ENCODE measurements around the gene PGS1. TPM values are rescaled to one million over a fixed set of nuclear protein-coding genes. Genes with fewer than 3 reads are reported as not detected.

Gene PGS1
- total RNA-seq, 1 donor from 2014 or later: 9.1 TPM

- no peak for DNase-seq (ENCODE audit: low spot score)
- no peak for ATAC-seq
Observed at GRCh38 chr17:78406920-78407319, 28.5 kb downstream of the PGS1 start.

GRCh38 chr17:78407387-78408000 lies 29.0 kb downstream of the PGS1 start:
- DNase-seq (ENCODE audit: low spot score) (no peak), ATAC-seq (no peak)

- ATAC-seq (no peak), DNase-seq (ENCODE audit: low spot score) (no peak)
Observed at GRCh38 chr17:78408476-78409050, 30.1 kb downstream of the PGS1 start.

- peak; percentile 63 for ATAC-seq
- DNase-seq (ENCODE audit: low spot score): peak; percentile 67
Observed at GRCh38 chr17:78409191-78409928, 30.9 kb downstream of the PGS1 start.

- DNase-seq (ENCODE audit: low spot score) (no peak), ATAC-seq (peak; percentile 58)
Observed at GRCh38 chr17:78411241-78411857, 32.9 kb downstream of the PGS1 start.

- no peak for DNase-seq (ENCODE audit: low spot score)
- no peak for ATAC-seq
Observed at GRCh38 chr17:78412403-78412802, 34.0 kb downstream of the PGS1 start.

- DNase-seq (ENCODE audit: low spot score): no peak
- ATAC-seq: no peak
Observed at GRCh38 chr17:78414178-78415162, 36.0 kb downstream of the PGS1 start.

GRCh38 chr17:78415821-78416711 lies 37.6 kb downstream of the PGS1 start:
- peak; percentile 55 for DNase-seq (ENCODE audit: low spot score)
- no peak for ATAC-seq

- peak; percentile 45 for ATAC-seq
- DNase-seq (ENCODE audit: low spot score): peak; percentile 50
Observed at GRCh38 chr17:78416791-78417530, 38.5 kb downstream of the PGS1 start.

GRCh38 chr17:78417531-78417909 lies 39.1 kb downstream of the PGS1 start:
- ATAC-seq: no peak
- DNase-seq (ENCODE audit: low spot score): no peak

GRCh38 chr17:78418326-78419026 lies 40.0 kb downstream of the PGS1 start:
- no peak for DNase-seq (ENCODE audit: low spot score)
- ATAC-seq: no peak

GRCh38 chr17:78419970-78420815 lies 41.7 kb downstream of the PGS1 start:
- DNase-seq (ENCODE audit: low spot score) (no peak), ATAC-seq (no peak)

- ATAC-seq: no peak
- no peak for DNase-seq (ENCODE audit: low spot score)
Observed at GRCh38 chr17:78421084-78421533, 42.7 kb downstream of the PGS1 start.

GRCh38 chr17:78421534-78422266 lies 43.3 kb downstream of the PGS1 start:
- peak; percentile 93 for ATAC-seq
- DNase-seq (ENCODE audit: low spot score): peak; percentile 75

GRCh38 chr17:78422267-78422605 lies 43.8 kb downstream of the PGS1 start:
- ATAC-seq (no peak), DNase-seq (ENCODE audit: low spot score) (no peak)

- DNase-seq (ENCODE audit: low spot score): no peak
- no peak for ATAC-seq
Observed at GRCh38 chr17:78422872-78423588, 44.6 kb downstream of the PGS1 start.
